Stimulated activated CD8-positive, alpha-beta memory T cell treated with anti-CD3 and anti-CD28 coated beads, Interleukin-15, amount 100 ng/mL, for 48 hours (primary cell): ENCODE results near the gene PSMA2.

Experiments used
- DNase-seq, 2 donors: peaks; one replicate each; pipeline ENCODE4 v3.0.0-alpha.2; 2020; ENCODE audit warnings: low read depth in 2 of 2

PSMA2 gene

GRCh38 chr7:42940985-42941847, 9.2 kb upstream of the PSMA2 start:
- DNase-seq = peak; percentile 30 to 41

- no peak for DNase-seq
Measured at GRCh38 chr7:42939457-42940240, 7.7 kb upstream of the PSMA2 start.

GRCh38 chr7:42935861-42936260, 3.9 kb upstream of the PSMA2 start:
- DNase-seq = no peak

- DNase-seq = no peak
Measured at GRCh38 chr7:42934291-42934690, 2.3 kb upstream of the PSMA2 start.

GRCh38 chr7:42932811-42933591, 1.0 kb upstream of the PSMA2 start:
- no peak for DNase-seq

- DNase-seq = no peak
Measured at GRCh38 chr7:42931447-42931833, 534 bp downstream of the PSMA2 start.

- DNase-seq = no peak
Measured at GRCh38 chr7:42930889-42931288, 1.1 kb downstream of the PSMA2 start.

- DNase-seq = no peak
Measured at GRCh38 chr7:42929449-42929848, 2.5 kb downstream of the PSMA2 start.

- no peak for DNase-seq
Measured at GRCh38 chr7:42928754-42929153, 3.2 kb downstream of the PSMA2 start.

- no peak for DNase-seq
Measured at GRCh38 chr7:42926204-42926603, 5.8 kb downstream of the PSMA2 start.

GRCh38 chr7:42925630-42926029, 6.3 kb downstream of the PSMA2 start:
- no peak for DNase-seq

GRCh38 chr7:42924223-42924838, 7.6 kb downstream of the PSMA2 start:
- DNase-seq = no peak

- no peak for DNase-seq
Measured at GRCh38 chr7:42922017-42922753, 9.8 kb downstream of the PSMA2 start.

- no peak for DNase-seq
Measured at GRCh38 chr7:42915356-42915755, 16.6 kb downstream of the PSMA2 start.

GRCh38 chr7:42914421-42915045, 17.4 kb downstream of the PSMA2 start:
- DNase-seq = no peak

GRCh38 chr7:42914009-42914408, 18.0 kb downstream of the PSMA2 start:
- DNase-seq = no peak

- DNase-seq = no peak
Measured at GRCh38 chr7:42913591-42913990, 18.4 kb downstream of the PSMA2 start.

- peak; percentile 91 to 93 for DNase-seq
Measured at GRCh38 chr7:42911454-42912447, 20.2 kb downstream of the PSMA2 start, which contains the start of gene C7orf25. Gene C7orf25 (minus strand): TSS chr7:42912070. CDS start chr7:42910900, 1,170 bp downstream.

GRCh38 chr7:42910306-42910705, 21.7 kb downstream of the PSMA2 start:
- DNase-seq = no peak
